Dendritic cell treated with granulocyte-macrophage colony-stimulating factor and Interleukin-4, amounts not matched to agents 40 ng/mL and 50 ng/mL, for 4 days (primary cell): Measurements from ENCODE around the gene VNN1.

ENCODE experiments used
- H3K27ac Mint-ChIP-seq: one replicate; pipeline ENCODE4 v1.8.0; 2022; ENCODE audit warnings: mild to moderate bottlenecking, mixed read lengths
- H3K27me3 Mint-ChIP-seq: one replicate; pipeline ENCODE4 v1.8.0; 2022; ENCODE audit warnings: mild to moderate bottlenecking, mixed read lengths
- H3K36me3 Mint-ChIP-seq: one replicate; pipeline ENCODE4 v1.8.0; 2022; ENCODE audit warnings: low read depth, mixed read lengths
- H3K4me1 Mint-ChIP-seq: one replicate; pipeline ENCODE4 v1.8.0; 2022; ENCODE audit warnings: low read depth, mixed read lengths
- H3K4me3 Mint-ChIP-seq: one replicate; pipeline ENCODE4 v1.8.0; 2022; ENCODE audit warnings: mild to moderate bottlenecking, moderate library complexity, mixed read lengths
- H3K9me3 Mint-ChIP-seq: one replicate; pipeline ENCODE4 v1.8.0; 2022; ENCODE audit warnings: mixed read lengths
- intact Hi-C: fragments of 100-400 bp; cut with micrococcal nuclease; formaldehyde crosslinking; loops from one replicate; pipeline ENCODE4 v1.15.0; 2022

Gene VNN1

GRCh38 chr6:132675002-132675401, 38.9 kb downstream of the VNN1 start:
- intact Hi-C loops, result no loop called here
- Mint-ChIP-seq H3K4me1 (peaks cover 25% of the 10 kb centered on the region), H3K27ac (no peak overlapping the region), H3K9me3 (no peaks in the 10 kb centered on the region), H3K4me3 (no peak overlapping the region), H3K36me3 (no peaks in the 10 kb centered on the region), H3K27me3 (no peaks in the 10 kb centered on the region)

GRCh38 chr6:132673376-132674094, 40.3 kb downstream of the VNN1 start:
- Mint-ChIP-seq H3K9me3 (no peaks in the 10 kb centered on the region), H3K27ac (no peak overlapping the region), H3K27me3 (no peaks in the 10 kb centered on the region), H3K4me1 (peaks cover 22% of the 10 kb centered on the region), H3K4me3 (no peak overlapping the region), H3K36me3 (no peaks in the 10 kb centered on the region)
- intact Hi-C loops, result no loop called here

DNA sequence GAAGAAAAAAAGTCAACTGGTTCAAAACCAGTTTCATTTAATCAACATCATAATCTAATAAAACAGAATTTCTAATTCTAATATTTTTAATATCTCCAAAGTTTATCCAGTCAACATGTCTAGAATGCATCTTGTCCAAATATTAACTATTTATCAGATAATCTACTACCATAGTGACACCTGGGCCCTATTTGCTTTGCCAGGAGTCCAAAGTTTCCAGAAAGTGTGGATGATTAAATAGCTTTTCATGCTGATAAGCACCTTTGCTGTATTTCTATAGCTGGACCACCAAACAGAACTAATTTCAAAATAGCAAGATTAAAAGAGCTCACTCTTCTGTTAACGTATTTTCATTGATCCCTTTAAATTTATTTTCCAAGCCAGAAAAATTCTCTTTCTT, 42.6 kb downstream of the VNN1 start:
- no peak overlapping the region for H3K27ac Mint-ChIP-seq
- intact Hi-C loops, result no loop called here
- no peak overlapping the region for H3K4me3 Mint-ChIP-seq
- no peaks in the 10 kb centered on the region for H3K27me3 Mint-ChIP-seq
- peaks cover 17% of the 10 kb centered on the region for H3K4me1 Mint-ChIP-seq
- no peaks in the 10 kb centered on the region for H3K36me3 Mint-ChIP-seq
- no peaks in the 10 kb centered on the region for H3K9me3 Mint-ChIP-seq

- Mint-ChIP-seq H3K36me3 (no peaks in the 10 kb centered on the region), H3K9me3 (no peaks in the 10 kb centered on the region), H3K4me1 (peaks cover 10% of the 10 kb centered on the region), H3K4me3 (no peak overlapping the region), H3K27me3 (no peaks in the 10 kb centered on the region), H3K27ac (peak overlapping the region; percentile 60)
- intact Hi-C loops, result loop anchor here (1.0 to 10.0 kb wide), 3 partner anchors 99 to 395 kb away; no protein-coding TSS in a partner anchor
Measured at GRCh38 chr6:132669690-132670291, 44.1 kb downstream of the VNN1 start.

DNA sequence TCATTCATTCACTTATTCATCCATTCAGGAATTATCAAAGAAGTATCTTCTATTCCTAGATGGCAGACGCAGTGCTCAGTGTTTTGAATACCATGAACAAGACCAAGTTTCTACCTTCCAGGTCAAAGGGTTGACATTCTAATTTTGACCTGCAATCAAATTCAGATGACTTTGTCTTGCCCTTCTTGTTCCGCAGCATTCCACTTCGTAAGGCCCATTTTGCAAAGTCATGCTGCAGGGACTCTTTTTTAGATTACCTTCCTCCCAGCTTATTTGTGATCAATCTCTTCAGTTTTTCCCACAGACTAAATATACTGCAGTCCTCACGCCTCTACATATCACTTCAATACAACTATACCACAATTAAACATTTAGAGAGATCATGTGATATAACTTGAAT, 47.7 kb downstream of the VNN1 start:
- intact Hi-C loops, result loop anchor here (5.0 to 10.0 kb wide), 2 partner anchors 134 to 391 kb away; no protein-coding TSS in a partner anchor
- H3K27ac Mint-ChIP-seq, result no peak overlapping the region
- no peaks in the 10 kb centered on the region for H3K36me3 Mint-ChIP-seq
- H3K4me3 Mint-ChIP-seq, result no peak overlapping the region
- no peaks in the 10 kb centered on the region for H3K9me3 Mint-ChIP-seq
- H3K27me3 Mint-ChIP-seq, result no peaks in the 10 kb centered on the region
- H3K4me1 Mint-ChIP-seq, result peaks cover 10% of the 10 kb centered on the region

DNA sequence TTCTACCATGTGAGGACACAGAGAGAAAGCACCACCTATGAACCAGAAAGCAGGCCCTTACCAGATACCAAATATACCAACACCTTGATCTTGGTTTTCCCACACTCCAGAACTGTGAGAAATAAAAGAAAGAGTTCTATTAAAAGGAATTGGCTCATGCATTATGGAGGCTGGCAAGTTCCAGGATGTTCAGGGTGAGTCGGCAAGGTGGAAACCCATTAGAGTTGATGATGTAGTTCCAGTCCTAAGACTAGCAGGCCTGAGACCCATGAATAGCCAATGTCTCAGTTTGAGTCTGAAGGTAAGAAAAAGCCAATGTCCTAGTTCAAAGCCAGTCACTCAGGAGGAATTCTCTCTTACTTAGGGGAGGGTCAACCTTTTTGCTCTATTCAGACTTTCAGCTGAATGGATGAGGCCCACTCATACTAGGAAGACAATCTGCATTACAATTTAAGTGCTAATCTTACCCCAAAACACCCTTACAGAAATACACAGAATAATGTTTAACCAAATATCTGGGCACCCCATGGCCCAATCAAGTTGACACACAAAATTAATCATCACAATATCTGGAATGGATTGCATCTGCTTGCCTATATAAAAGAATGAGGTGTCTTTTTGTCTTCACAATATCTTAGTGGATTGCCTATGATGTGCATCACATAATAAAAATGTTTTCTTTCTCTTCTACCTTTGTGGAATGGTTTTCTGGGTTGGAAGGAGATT, 49.4 kb downstream of the VNN1 start:
- no peak overlapping the region for H3K27ac Mint-ChIP-seq
- no peaks in the 10 kb centered on the region for H3K36me3 Mint-ChIP-seq
- intact Hi-C loops, result loop anchor here (5.0 to 10.0 kb wide), 2 partner anchors 132 to 390 kb away; no protein-coding TSS in a partner anchor
- no peaks in the 10 kb centered on the region for H3K4me1 Mint-ChIP-seq
- no peak overlapping the region for H3K4me3 Mint-ChIP-seq
- no peaks in the 10 kb centered on the region for H3K27me3 Mint-ChIP-seq
- no peaks in the 10 kb centered on the region for H3K9me3 Mint-ChIP-seq

DNA sequence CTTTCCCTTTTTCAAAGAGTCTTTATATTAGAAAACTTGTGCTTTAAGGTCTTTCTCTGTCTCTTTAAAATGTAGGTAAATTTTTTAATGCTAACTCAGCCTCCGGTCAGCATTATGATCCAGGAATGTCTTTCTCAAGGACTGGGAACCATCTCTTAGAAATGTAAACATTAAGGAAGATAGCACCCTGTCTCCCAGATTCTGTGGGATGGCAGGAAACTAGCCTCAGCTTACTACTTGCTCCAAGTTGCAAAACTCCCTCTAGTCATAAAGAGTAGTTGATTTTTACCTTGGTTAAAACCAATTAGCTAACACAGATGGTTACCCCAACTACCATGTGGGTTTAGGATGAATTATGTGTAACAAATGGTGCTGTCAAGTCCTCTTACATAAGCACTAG, 50.2 kb downstream of the VNN1 start:
- Mint-ChIP-seq H3K4me3 (no peak overlapping the region), H3K9me3 (no peaks in the 10 kb centered on the region), H3K27ac (no peak overlapping the region), H3K27me3 (no peaks in the 10 kb centered on the region), H3K36me3 (no peaks in the 10 kb centered on the region), H3K4me1 (no peaks in the 10 kb centered on the region)
- intact Hi-C loops, result loop anchor here (10.0 kb wide), 1 partner anchor 389 kb away; no protein-coding TSS in a partner anchor

DNA sequence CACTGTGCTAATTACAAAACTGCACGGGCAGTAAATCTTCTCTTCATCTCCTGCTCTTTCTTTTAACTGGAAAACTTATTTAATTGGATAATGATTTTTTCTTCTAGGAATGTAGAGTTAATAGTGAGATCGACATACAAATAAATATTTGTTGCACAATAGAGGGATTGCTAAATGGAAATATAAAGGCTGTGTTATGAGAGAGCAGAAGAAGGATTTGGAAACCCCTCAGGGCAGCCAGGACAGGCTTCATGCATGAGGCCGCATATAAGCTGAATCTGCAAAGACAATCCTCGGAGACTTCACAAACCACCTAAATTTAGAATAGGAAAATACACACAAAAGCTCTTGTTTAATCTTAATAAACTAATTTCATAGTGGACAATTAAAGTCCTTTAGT, 51.9 kb downstream of the VNN1 start:
- Mint-ChIP-seq H3K27me3 (no peaks in the 10 kb centered on the region), H3K4me3 (no peak overlapping the region), H3K9me3 (no peaks in the 10 kb centered on the region), H3K27ac (no peak overlapping the region), H3K36me3 (no peaks in the 10 kb centered on the region), H3K4me1 (no peaks in the 10 kb centered on the region)
- intact Hi-C loops, result loop anchor here (10.0 kb wide), 1 partner anchor 387 kb away; no protein-coding TSS in a partner anchor

DNA sequence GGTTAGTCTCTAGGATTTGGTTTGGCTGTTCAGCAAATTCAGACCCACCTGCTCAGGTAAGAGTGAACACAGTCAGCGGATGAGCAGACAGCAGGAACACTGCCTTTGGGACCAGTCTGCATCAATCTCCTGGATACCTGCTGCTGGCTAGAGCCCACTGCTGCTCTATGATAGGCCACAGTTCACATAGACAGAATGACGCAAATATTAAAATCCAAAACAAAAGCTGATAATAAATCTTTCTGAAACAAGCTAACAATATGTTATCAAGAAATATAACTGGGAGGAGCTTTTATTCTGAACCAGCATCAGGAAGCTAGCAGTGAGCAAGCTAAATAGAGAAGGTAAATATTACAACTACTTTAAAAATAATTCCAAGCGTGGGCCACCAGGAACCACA, 54.8 kb downstream of the VNN1 start, which contains the start of gene TAAR1:
TSS of gene TAAR1 (minus strand) at position 101 of the 400 bp plus-strand sequence. CDS start 13,179 bp downstream, outside the sequence.
- Mint-ChIP-seq H3K27me3 (no peaks in the 10 kb centered on the region), H3K4me3 (no peak within 1 kb of the TSS), H3K9me3 (no peaks in the 10 kb centered on the region), H3K27ac (no peak within 1 kb of the TSS), H3K4me1 (no peaks in the 10 kb centered on the region), H3K36me3 (no peaks in the 10 kb centered on the region)
- intact Hi-C loops, result loop anchor here (10.0 kb wide), 1 partner anchor 306 kb away; no protein-coding TSS in a partner anchor

GRCh38 chr6:132651062-132651461, 62.8 kb downstream of the VNN1 start:
- Mint-ChIP-seq H3K36me3 (no peaks in the 10 kb centered on the region), H3K9me3 (no peaks in the 10 kb centered on the region), H3K4me1 (peaks cover 5% of the 10 kb centered on the region), H3K4me3 (no peak overlapping the region), H3K27ac (no peak overlapping the region), H3K27me3 (no peaks in the 10 kb centered on the region)
- intact Hi-C loops, result loop anchor here (10.0 kb wide), 1 partner anchor 314 kb away; no protein-coding TSS in a partner anchor

- Mint-ChIP-seq H3K9me3 (no peaks in the 10 kb centered on the region), H3K27me3 (no peaks in the 10 kb centered on the region), H3K36me3 (no peaks in the 10 kb centered on the region), H3K27ac (no peak overlapping the region), H3K4me3 (no peak overlapping the region), H3K4me1 (peaks cover 5% of the 10 kb centered on the region)
- intact Hi-C loops, result loop anchor here (10.0 kb wide), 1 partner anchor 314 kb away; no protein-coding TSS in a partner anchor
Measured at GRCh38 chr6:132650429-132650828, 63.4 kb downstream of the VNN1 start.

- Mint-ChIP-seq H3K4me3 (no peak overlapping the region), H3K36me3 (no peaks in the 10 kb centered on the region), H3K27ac (no peak overlapping the region), H3K27me3 (no peaks in the 10 kb centered on the region), H3K4me1 (peaks cover 5% of the 10 kb centered on the region), H3K9me3 (no peaks in the 10 kb centered on the region)
- intact Hi-C loops, result no loop called here
Measured at GRCh38 chr6:132648828-132649227, 65.0 kb downstream of the VNN1 start.

DNA sequence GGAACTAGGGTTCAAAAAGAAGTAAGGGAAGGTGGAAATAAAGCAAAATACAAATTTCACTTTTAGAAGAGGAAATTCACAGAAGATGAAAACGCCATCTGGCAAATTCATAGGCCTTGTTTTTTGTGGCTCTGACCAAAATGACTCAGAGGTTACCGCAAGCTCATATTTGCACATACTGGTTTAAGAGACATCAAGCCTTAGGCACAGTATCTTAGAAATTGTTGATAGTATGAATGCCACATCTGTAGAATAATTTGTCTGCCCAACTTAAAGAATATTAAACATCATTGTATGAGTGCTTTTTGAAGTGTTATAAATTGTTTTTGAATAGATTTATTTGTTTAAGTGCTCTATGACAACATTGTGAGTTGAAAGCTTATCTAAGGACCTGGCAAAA, 65.5 kb downstream of the VNN1 start:
- no peaks in the 10 kb centered on the region for H3K9me3 Mint-ChIP-seq
- no peaks in the 10 kb centered on the region for H3K36me3 Mint-ChIP-seq
- H3K27ac Mint-ChIP-seq, result no peak overlapping the region
- H3K27me3 Mint-ChIP-seq, result no peaks in the 10 kb centered on the region
- intact Hi-C loops, result no loop called here
- no peak overlapping the region for H3K4me3 Mint-ChIP-seq
- H3K4me1 Mint-ChIP-seq, result peaks cover 5% of the 10 kb centered on the region

- intact Hi-C loops, result no loop called here
Measured at GRCh38 chr6:132643547-132643946, 70.3 kb downstream of the VNN1 start.

More at GRCh38 chr6:132643547-132643946, 70.3 kb downstream of the VNN1 start:
- Mint-ChIP-seq H3K4me3 (no peak overlapping the region), H3K27ac (no peak overlapping the region), H3K27me3 (peaks cover 3% of the 10 kb centered on the region), H3K9me3 (no peaks in the 10 kb centered on the region), H3K36me3 (no peaks in the 10 kb centered on the region), H3K4me1 (peaks cover 5% of the 10 kb centered on the region)
